Measurements from ENCODE around the gene DLG1.

DLG1 gene

GRCh38 chr3:197248341-197248740 is 50.1 kb downstream of the DLG1 start:
- no peak for DNase-seq (ENCODE audit: low read depth)

- no peak for DNase-seq (ENCODE audit: low read depth)
Measured at GRCh38 chr3:197244751-197245150, 53.7 kb downstream of the DLG1 start.

DNA sequence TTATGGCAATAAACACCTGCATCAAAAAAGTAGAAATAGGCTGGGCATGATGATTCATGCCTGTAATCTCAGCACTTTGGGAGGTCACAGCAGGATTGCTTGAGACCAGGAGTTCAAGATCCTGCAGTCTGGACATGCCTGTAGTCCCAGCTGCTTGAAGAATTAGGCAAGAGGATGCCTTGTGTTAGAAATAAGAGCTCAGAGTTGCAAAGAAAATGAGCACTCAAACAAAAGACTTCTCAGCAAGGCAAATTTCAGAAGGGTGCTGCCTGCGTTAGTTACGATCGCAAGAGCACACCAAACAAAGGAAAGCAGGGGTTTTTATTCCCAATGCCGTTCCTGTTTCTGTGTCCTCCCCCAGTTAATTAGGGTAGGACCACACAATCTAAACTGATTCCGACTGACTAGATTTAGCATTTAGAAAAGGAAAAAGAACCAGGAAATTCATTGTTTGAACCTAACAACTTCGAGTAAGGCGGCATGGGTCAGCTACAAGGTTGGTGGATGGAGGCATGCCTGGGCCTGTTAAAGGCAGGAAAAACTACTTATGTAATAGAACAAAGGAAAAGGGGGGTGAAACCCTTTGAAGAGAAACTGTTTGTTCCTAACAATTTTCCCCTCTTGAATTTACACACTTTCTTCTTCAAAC is 55.5 kb downstream of the DLG1 start:
- DNase-seq (ENCODE audit: low read depth): no peak

GRCh38 chr3:197241173-197241572 is 57.2 kb downstream of the DLG1 start:
- no peak for DNase-seq (ENCODE audit: low read depth)

- DNase-seq (ENCODE audit: low read depth): no peak
Measured at GRCh38 chr3:197239857-197240256, 58.6 kb downstream of the DLG1 start.

- no peak for DNase-seq (ENCODE audit: low read depth)
Measured at GRCh38 chr3:197238842-197239241, 59.6 kb downstream of the DLG1 start.

GRCh38 chr3:197237897-197238296 is 60.5 kb downstream of the DLG1 start:
- DNase-seq (ENCODE audit: low read depth): no peak

GRCh38 chr3:197236362-197236761 is 62.0 kb downstream of the DLG1 start:
- no peak for DNase-seq (ENCODE audit: low read depth)

GRCh38 chr3:197234947-197235914 is 63.2 kb downstream of the DLG1 start:
- no peak for DNase-seq (ENCODE audit: low read depth)

GRCh38 chr3:197231321-197231720 is 67.1 kb downstream of the DLG1 start:
- DNase-seq (ENCODE audit: low read depth): no peak

GRCh38 chr3:197229836-197230235 is 68.6 kb downstream of the DLG1 start:
- DNase-seq (ENCODE audit: low read depth): no peak

GRCh38 chr3:197229178-197229577 is 69.2 kb downstream of the DLG1 start:
- no peak for DNase-seq (ENCODE audit: low read depth)

DNA sequence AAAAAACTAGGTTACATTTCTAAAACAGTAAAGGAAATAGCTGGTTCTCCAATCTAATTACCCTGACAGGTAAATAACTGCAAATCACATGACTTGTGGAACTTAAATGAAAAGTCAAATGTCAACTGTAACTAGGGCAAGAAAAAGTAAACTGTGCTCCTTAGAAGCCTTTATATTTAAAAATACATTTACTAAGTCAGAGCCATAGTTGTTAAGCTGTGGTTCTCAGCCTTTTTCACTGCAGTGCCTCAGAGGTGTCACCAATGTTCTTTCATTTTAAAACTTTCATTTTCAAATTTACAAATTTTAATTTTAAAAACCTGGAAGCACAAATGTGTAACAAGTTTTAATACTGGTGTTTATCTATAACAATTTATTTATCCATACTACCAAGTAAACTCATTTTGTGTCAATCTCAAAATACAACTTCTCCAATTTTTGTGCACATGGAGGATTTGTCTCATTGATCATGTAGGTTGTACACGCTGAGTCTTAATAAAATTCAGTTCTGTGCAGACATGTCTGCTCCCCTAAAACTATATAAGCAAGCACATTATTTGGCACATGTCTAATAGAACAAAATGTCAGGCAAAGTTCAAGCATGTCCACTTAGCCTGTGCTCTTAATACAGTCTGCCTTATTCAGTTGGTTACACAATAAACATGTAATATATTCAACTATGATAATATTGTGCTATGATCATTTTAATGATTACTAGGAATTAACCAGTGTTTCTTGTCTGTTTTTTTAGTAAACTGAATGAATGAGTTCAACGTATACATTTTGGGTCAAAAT is 70.4 kb downstream of the DLG1 start:
- no peak for DNase-seq (ENCODE audit: low read depth)

DNA sequence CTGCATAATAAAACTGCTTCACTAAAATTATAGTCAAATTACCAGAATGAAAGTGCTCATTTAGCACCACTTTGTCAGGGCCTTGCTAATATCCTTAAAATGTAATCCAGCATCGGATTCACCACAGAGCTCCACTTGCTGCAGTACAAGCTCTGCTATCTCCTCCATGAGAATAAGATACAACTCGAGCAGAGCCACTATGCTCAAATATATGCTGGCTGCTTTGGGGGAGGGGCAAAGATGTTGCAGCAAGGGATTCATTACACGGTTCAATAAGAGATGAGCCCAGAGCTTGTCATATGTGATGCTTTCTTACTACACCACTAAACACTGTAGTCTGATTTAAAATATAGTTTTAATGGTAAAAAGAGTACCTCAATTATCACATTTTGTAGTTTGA is 72.2 kb downstream of the DLG1 start:
- no peak for DNase-seq (ENCODE audit: low read depth)

DNA sequence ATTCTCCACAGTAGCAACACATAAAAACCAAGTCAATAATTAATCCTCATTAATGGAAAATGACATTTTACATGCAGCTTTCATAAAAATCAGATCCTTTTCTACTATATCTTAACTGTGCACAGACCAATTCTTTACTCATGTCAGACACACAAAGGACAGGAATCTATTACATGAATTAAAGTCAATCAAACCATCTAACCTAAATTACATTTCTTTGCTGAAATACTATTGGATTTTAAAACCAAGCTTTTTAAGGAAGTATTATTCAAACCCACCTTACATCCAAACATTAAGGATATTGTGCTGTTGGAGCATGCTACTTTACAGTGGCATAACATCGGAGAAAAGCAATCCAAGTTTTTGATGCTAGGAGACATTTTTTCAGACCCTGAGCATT is 72.8 kb downstream of the DLG1 start:
- DNase-seq (ENCODE audit: low read depth): no peak

GRCh38 chr3:197224034-197224444 is 74.4 kb downstream of the DLG1 start:
- peak; percentile 9 for DNase-seq (ENCODE audit: low read depth)

DNA sequence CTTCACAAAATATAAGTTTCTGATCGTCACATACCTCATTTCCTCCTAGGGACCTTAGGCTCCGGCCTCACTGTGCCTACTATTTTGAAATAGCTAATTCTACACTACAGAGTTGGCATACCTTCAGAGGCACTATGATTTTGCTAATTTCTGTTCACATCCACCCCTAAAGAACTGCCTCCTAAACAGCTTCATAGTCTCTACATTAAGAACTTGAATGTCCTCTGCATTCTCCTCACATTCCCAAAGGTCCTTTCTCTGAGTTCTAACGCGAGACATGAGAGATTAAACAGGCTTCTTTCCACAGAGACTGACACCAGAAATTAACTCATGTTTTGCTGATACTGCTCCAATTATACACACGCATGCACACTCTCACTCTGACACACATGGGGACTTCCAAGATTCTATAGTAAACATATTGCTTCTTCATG is 75.5 kb downstream of the DLG1 start:
- no peak for DNase-seq (ENCODE audit: low read depth)

DNA sequence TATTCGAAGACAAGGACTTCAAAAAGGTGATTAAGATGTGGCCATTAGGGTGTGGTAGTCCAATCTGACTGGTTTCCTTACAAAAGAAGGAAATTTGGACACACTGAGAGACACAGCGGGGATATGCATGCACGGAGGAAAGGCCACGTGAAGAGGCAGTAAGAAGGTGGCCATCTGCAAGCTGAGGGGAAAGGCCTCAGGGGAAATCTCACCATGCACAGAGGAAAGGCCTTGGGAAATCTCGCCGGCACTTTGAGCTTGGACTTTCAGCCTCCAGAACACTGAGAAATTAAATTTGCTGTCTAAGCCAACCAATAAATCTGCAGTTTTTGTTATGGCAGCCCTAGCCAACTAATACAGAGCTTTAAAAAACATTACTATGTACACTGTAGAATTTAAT is 78.8 kb downstream of the DLG1 start:
- DNase-seq (ENCODE audit: low read depth): no peak

GRCh38 chr3:197218210-197218609 is 80.2 kb downstream of the DLG1 start:
- no peak for DNase-seq (ENCODE audit: low read depth)

DNA sequence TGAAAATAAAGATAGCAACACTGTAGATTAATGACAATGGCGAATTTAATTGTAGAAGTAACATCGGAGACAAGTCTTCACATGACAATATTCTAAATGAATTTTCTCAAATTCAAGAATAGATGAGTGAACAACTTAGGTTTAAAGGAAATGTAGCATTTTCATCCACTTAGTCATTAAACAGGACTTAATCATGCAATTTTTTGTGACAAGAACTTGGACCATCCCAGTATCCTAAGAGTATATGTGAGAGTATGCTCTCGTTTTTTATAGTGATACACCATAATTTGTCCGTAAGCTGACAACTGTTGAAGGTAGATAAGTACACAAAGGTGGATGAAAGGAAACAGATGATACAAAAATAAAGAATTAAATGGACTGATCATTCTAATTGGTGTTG is 81.5 kb downstream of the DLG1 start:
- DNase-seq (ENCODE audit: low read depth): no peak

DNA sequence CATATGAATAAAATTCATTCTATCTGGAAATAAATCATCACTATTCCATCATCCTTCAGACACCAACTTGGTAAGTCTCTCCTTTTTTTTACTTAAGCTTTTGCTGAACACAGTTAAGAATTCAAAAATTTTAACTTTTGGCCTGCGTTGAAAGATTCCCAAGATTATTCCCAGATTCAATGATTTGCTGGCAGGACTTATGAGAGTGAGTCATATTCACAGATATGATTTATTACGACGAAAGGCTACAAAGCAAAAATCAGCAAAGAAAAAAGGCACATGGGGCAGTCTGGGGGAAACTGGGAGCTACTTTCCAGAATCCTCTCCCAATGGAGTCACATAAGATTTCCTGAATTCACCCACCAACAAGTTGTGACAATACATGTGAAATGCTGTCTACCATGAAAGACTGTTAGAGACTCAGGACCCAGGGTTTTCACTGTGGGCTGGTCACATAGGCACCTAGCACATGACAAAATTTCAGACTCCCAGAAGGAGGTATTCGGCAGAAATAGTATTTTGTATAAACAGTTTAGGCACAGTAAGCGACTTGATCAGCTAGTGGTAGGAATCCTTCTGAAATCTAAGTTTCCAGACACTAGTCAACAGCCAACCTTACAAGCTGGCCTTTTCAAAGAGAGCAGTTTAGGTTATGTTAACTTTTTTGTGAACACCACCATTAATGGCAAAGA is 82.1 kb downstream of the DLG1 start:
- peak; percentile 55 for DNase-seq (ENCODE audit: low read depth)

- DNase-seq (ENCODE audit: low read depth): no peak
Measured at GRCh38 chr3:197212290-197212689, 86.1 kb downstream of the DLG1 start.
